ENCODE measurements around the gene GNPTAB.

GNPTAB gene

DNA sequence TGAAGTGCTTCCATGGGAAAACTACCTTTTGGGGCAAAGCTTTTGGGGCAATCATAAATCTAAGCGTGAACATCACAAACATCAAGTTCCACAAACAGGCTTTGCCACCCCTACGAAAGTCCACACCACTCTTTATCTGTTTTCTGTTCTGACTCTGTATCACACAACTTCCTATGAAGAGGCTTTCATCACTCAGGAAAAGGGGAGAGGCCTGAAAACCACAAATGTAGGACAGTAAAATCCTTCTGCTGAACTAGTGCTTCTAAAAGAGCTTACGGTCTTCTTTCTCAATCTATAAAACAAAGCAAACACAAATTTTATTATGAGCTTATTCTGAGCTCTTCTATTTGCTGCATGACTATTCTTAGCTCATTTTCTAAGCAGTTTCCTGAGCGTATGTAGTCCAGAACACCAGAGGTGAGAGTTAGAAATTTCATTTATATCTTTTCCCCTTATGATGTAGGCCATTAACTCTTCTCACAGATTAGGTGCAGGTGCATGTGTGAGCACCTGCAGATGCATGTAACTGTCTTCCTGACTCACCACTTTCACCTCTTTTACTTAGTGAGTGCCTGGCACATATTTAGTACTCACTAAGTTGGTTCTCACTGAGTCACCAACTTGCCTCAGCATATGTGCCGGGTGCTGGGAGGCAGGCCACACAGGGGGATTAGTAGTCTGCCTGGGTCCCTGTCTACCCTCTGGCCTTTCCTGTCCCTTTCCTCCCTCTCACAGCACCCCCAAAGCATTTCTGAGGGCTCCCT lies 58.6 kb downstream of the GNPTAB start:
- TF ChIP-seq CTCF (IDR thresholded peaks at IDR 0.05): no peak

GRCh38 chr12:101769865-101770264 lies 60.9 kb downstream of the GNPTAB start:
- no peak for TF ChIP-seq CTCF (IDR thresholded peaks at IDR 0.05)

DNA sequence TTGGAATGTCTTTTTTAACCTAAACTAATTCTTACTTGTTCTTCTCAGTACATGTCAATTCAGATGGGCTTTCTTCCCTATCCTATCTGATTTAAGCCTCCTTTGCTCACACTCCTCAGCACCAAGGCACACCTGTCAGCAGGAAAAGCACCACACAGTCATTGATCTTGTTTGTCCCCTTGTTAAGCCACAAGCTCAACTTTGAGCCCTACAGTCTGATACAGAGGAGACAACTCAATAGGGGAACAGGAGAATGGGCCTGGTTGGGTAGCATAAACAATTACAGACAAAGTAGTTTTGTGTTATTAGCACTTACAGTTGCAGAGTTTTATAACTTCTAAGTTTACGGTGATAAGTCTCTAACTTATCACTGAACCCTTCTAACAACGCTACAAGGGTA lies 62.0 kb downstream of the GNPTAB start:
- no peak for TF ChIP-seq CTCF (IDR thresholded peaks at IDR 0.05)

GRCh38 chr12:101767537-101767936 lies 63.2 kb downstream of the GNPTAB start:
- no peak; the same call in 1 of the 2 replicates for TF ChIP-seq CTCF (IDR thresholded peaks at IDR 0.05)

DNA sequence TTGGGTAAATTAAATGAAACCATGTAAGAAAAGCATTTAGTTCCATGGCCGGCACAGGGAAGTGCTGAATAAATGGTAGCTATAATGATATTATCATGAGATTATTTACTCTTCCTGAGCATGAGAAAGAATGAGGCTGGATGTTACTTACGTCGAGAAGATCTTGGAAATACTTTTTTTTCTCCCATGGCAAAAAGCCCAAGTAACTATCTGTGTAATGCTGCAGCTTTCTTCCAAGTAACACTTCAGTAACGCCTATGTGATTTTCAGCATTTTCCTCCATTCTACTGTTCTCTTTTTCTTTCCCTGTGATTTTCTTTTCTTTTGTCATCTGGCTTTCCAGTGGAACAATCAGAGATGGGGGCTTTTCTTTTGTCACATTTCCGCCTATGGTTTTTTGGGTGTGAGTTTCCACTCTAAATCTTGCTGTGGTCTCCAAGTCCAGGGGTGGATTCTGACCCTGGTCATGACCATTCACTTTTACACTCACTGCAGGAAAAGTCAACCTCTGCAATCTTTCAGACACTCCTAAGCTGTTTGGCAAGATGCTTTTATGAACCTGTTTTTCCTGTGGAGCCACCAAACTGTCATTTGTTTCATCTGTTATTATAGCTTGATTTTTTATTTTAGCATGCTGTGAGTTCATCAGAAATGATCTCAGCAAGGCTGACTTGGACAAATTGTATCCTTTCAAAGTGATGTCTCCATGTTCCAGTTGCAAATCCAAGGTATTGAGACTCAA lies 66.5 kb downstream of the GNPTAB start:
- TF ChIP-seq CTCF (IDR thresholded peaks at IDR 0.05): no peak

DNA sequence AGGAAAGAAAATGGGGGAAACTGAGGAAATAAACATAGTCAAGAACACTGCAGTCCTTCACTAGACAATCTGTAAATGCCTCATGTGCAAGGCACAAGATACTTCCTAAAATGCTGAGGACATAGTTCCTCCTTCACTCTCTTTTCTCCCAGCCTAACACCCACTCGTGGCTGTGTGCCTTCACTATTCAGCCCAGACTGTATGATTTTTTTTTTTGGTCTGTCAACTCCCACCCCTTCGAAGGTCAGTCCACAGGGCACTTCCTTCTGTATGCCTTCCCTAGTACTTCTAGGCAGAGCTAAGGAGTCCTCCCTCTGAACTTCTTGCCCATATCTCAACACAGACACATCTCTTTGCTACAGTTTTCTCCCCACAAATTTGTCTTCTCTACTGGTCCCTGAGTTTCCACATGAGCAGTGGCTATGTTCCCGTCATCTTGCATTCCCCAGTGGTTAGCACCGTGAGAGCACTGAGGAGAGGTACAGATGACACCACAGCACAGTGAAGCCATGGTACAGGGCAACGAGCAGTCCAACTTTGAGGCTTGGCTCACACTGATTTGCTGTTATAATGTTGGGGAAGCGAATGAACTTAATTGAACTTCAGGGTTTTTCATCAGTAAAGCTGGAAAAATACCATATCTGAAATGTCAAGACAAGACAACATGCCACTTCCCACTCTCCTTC lies 67.4 kb downstream of the GNPTAB start:
- TF ChIP-seq CTCF (IDR thresholded peaks at IDR 0.05): no peak

GRCh38 chr12:101761781-101762180 lies 69.0 kb downstream of the GNPTAB start:
- TF ChIP-seq CTCF (IDR thresholded peaks at IDR 0.05): no peak
